ENCODE measurements around the gene DBX1.

DBX1 gene

DNA sequence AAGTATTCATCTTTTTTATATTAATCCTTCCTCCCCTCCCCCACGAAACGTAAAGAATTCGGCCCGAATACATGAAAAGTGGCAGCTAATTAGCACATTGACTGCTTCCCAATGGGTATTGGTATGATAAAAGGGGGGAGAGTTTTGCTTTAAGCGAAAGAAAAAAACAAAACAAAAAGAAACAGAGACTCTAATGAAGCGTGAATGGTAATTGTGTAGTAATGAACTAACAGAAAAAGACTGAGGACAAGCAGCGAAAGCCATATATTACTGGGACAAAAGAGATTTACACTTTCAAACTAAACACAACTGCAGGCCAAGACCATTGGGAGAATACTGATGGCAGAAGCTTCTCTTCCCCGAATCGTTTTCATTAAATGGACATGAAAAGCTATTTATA, 2.5 kb downstream of the DBX1 start:
- Histone ChIP-seq H3K27ac (ENCODE audit: poor library complexity, severe bottlenecking) (no peak overlapping the region), H3K9me3 (ENCODE audit: severe bottlenecking) (no peaks in the 10 kb centered on the region), H3K4me1 (ENCODE audit: insufficient read depth, poor library complexity, severe bottlenecking) (no peaks in the 10 kb centered on the region), H3K27me3 (ENCODE audit: insufficient read depth, poor library complexity, severe bottlenecking) (peaks cover 97% of the 10 kb centered on the region), H3K4me3 (ENCODE audit: severe bottlenecking) (no peak overlapping the region), H3K36me3 (ENCODE audit: low read depth) (no peaks in the 10 kb centered on the region)
- DNase-seq (ENCODE audit: low spot score), result no peak
- TF ChIP-seq, protein P1, sequence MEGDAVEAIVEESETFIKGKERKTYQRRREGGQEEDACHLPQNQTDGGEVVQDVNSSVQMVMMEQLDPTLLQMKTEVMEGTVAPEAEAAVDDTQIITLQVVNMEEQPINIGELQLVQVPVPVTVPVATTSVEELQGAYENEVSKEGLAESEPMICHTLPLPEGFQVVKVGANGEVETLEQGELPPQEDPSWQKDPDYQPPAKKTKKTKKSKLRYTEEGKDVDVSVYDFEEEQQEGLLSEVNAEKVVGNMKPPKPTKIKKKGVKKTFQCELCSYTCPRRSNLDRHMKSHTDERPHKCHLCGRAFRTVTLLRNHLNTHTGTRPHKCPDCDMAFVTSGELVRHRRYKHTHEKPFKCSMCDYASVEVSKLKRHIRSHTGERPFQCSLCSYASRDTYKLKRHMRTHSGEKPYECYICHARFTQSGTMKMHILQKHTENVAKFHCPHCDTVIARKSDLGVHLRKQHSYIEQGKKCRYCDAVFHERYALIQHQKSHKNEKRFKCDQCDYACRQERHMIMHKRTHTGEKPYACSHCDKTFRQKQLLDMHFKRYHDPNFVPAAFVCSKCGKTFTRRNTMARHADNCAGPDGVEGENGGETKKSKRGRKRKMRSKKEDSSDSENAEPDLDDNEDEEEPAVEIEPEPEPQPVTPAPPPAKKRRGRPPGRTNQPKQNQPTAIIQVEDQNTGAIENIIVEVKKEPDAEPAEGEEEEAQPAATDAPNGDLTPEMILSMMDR (IDR thresholded peaks at IDR 0.05; ENCODE audit: poor library complexity, severe bottlenecking), result no peak
- no peak for ATAC-seq (ENCODE audit: low read depth)

GRCh38 chr11:20156876-20157613, 3.2 kb downstream of the DBX1 start:
- Histone ChIP-seq H3K4me3 (ENCODE audit: severe bottlenecking) (no peak overlapping the region), H3K27me3 (ENCODE audit: insufficient read depth, poor library complexity, severe bottlenecking) (peaks cover 90% of the 10 kb centered on the region), H3K9me3 (ENCODE audit: severe bottlenecking) (no peaks in the 10 kb centered on the region), H3K4me1 (ENCODE audit: insufficient read depth, poor library complexity, severe bottlenecking) (no peaks in the 10 kb centered on the region), H3K36me3 (ENCODE audit: low read depth) (no peaks in the 10 kb centered on the region), H3K27ac (ENCODE audit: poor library complexity, severe bottlenecking) (no peak overlapping the region)
- DNase-seq (ENCODE audit: low spot score) (no peak), ATAC-seq (ENCODE audit: low read depth) (no peak)
- TF ChIP-seq, protein P1 (IDR thresholded peaks at IDR 0.05; ENCODE audit: poor library complexity, severe bottlenecking), result no peak

- Histone ChIP-seq H3K36me3 (ENCODE audit: low read depth) (no peaks in the 10 kb centered on the region), H3K27ac (ENCODE audit: poor library complexity, severe bottlenecking) (no peak overlapping the region), H3K27me3 (ENCODE audit: insufficient read depth, poor library complexity, severe bottlenecking) (peaks cover 83% of the 10 kb centered on the region), H3K9me3 (ENCODE audit: severe bottlenecking) (no peaks in the 10 kb centered on the region), H3K4me1 (ENCODE audit: insufficient read depth, poor library complexity, severe bottlenecking) (no peaks in the 10 kb centered on the region), H3K4me3 (ENCODE audit: severe bottlenecking) (no peak overlapping the region)
- DNase-seq (ENCODE audit: low spot score), result no peak
- no peak for ATAC-seq (ENCODE audit: low read depth)
- TF ChIP-seq, protein P1 (IDR thresholded peaks at IDR 0.05; ENCODE audit: poor library complexity, severe bottlenecking), result no peak
These were observed 3.9 kb downstream of the DBX1 start for GRCh38 chr11:20156280-20156875.

- Histone ChIP-seq H3K27ac (ENCODE audit: poor library complexity, severe bottlenecking) (no peak overlapping the region), H3K4me3 (ENCODE audit: severe bottlenecking) (no peak overlapping the region), H3K4me1 (ENCODE audit: insufficient read depth, poor library complexity, severe bottlenecking) (no peaks in the 10 kb centered on the region), H3K27me3 (ENCODE audit: insufficient read depth, poor library complexity, severe bottlenecking) (peaks cover 77% of the 10 kb centered on the region), H3K36me3 (ENCODE audit: low read depth) (no peaks in the 10 kb centered on the region), H3K9me3 (ENCODE audit: severe bottlenecking) (no peaks in the 10 kb centered on the region)
- DNase-seq (ENCODE audit: low spot score), result no peak
- no peak for ATAC-seq (ENCODE audit: low read depth)
- TF ChIP-seq, protein P1 (IDR thresholded peaks at IDR 0.05; ENCODE audit: poor library complexity, severe bottlenecking), result no peak
These were observed 4.5 kb downstream of the DBX1 start for GRCh38 chr11:20155683-20156279.

All from RWPE2 (cell line).